GM12875 (cell line): Measurements from ENCODE around the gene UBLCP1.
A peak's percentile ranks its signal among the peaks of the same experiment; 100 is the strongest.
"Not testable (repeated sequence)": the region's sequence is repeated elsewhere in the genome, so short reads cannot be mapped to it uniquely, and the experiment has no call there.

Experiments used
- H3K4me3 ChIP-seq: one replicate; pipeline ENCODE4 v1.5.1; 2011; ENCODE audit warnings: low read depth, low read length, control low read depth
- CTCF ChIP-seq: IDR thresholded peaks from 2 replicates; pipeline ENCODE4 v1.5.1; 2011; ENCODE audit warnings: low read depth, mild to moderate bottlenecking, control low read depth, inconsistent platforms, low read length, moderate library complexity, borderline replicate concordance; ENCODE audit not compliant: insufficient read depth

UBLCP1 gene

GRCh38 chr5:159252195-159252594 lies 10.9 kb upstream of the UBLCP1 start:
- TF ChIP-seq CTCF: no peak
- H3K4me3 ChIP-seq: no peak overlapping the region

- H3K4me3 ChIP-seq: no peak overlapping the region
- TF ChIP-seq CTCF: no peak
Observed at GRCh38 chr5:159257007-159257406, 6.1 kb upstream of the UBLCP1 start.

GRCh38 chr5:159257629-159258283 lies 5.3 kb upstream of the UBLCP1 start:
- TF ChIP-seq CTCF: no peak
- H3K4me3 ChIP-seq: no peak overlapping the region

- TF ChIP-seq CTCF: no peak
- H3K4me3 ChIP-seq: no peak overlapping the region
Observed at GRCh38 chr5:159258361-159258760, 4.7 kb upstream of the UBLCP1 start.

- H3K4me3 ChIP-seq: not testable (repeated sequence)
Observed at GRCh38 chr5:159260212-159260611, 2.9 kb upstream of the UBLCP1 start.

- H3K4me3 ChIP-seq: peak overlapping the region; percentile 96
- TF ChIP-seq CTCF: no peak
Observed at GRCh38 chr5:159262472-159262858, 625 bp upstream of the UBLCP1 start.

GRCh38 chr5:159263569-159263905 lies 447 bp downstream of the UBLCP1 start:
- H3K4me3 ChIP-seq: peak overlapping the region; percentile 96
- TF ChIP-seq CTCF: no peak

GRCh38 chr5:159266764-159267163 lies 3.7 kb downstream of the UBLCP1 start:
- H3K4me3 ChIP-seq: not testable (repeated sequence)

- H3K4me3 ChIP-seq: no peak overlapping the region
- no peak for TF ChIP-seq CTCF
Observed at GRCh38 chr5:159269723-159270122, 6.6 kb downstream of the UBLCP1 start.
